GM12878 (cell line): Measurements from ENCODE around the gene TRIM46. TPM values are rescaled to one million over a fixed set of nuclear protein-coding genes. Genes with fewer than 3 reads are reported as not detected.

ENCODE experiments used
- CBX3 ChIP-seq: fragments of 200-600 bp; sonication (generic); IDR thresholded peaks from 2 replicates; pipeline ENCODE4 v1.6.1; 2016; ENCODE audit warnings: low read depth, borderline replicate concordance
- CHD2 ChIP-seq: IDR thresholded peaks from 2 replicates; pipeline ENCODE4 v1.6.1; 2011; ENCODE audit warnings: low read depth, low read length, improper control_type of control experiment, borderline replicate concordance
- MEF2A ChIP-seq: IDR thresholded peaks from 2 replicates; pipeline ENCODE4 v1.6.1; 2011; ENCODE audit warnings: low read depth, mild to moderate bottlenecking, low read length, moderate library complexity; ENCODE audit not compliant: insufficient read depth
- NFYB ChIP-seq: IDR thresholded peaks from 2 replicates; pipeline ENCODE4 v1.6.1; 2011; ENCODE audit warnings: low read depth, mild to moderate bottlenecking, low read length, improper control_type of control experiment, moderate library complexity; ENCODE audit not compliant: insufficient read depth
- STAT1 ChIP-seq: fragments of 450-650 bp; conservative IDR thresholded peaks from 2 replicates; pipeline ENCODE4 v1.6.1; 2014; ENCODE audit warnings: antibody characterized with exemption, mild to moderate bottlenecking
- ZNF384 ChIP-seq: IDR thresholded peaks from 2 replicates; pipeline ENCODE4 v1.6.1; 2012; ENCODE audit warnings: low read depth, mild to moderate bottlenecking, low read length, improper control_type of control experiment, borderline replicate concordance
- ZSCAN29 ChIP-seq: fragments of 450-650 bp; IDR thresholded peaks from 2 replicates; pipeline ENCODE4 v1.6.1; 2017; ENCODE audit warnings: mild to moderate bottlenecking, moderate library complexity
- polyA plus RNA-seq, 11 experiments: library from polyadenylated mRNA; depleted of rRNA in 4 of 11; unstranded in 6 of 11; stranded (reverse) in 5 of 11; fragments of >200 nt; fragmentation: Nextera tagmentation in 4 of 11; fragmentation: Illumina TruSeq in 1 of 11; extraction: Ambion mirVana in 4 of 11; extraction: Trizol in 1 of 11; gene quantifications; 1 replicate in 1 of 11; 2 replicates in 10 of 11; pipeline versions ENCODE4 v1.2.1 to v1.2.3, GENCODE V29; 2011 to 2016; ENCODE audit warnings: inconsistent platforms in 2 of 11, missing spikeins in 2 of 11, low read depth in 1 of 11
- total RNA-seq, 4 experiments: library from RNA; depleted of rRNA in 3 of 4; stranded (reverse); fragments of >200 nt in 3 of 4; fragmentation: Illumina TruSeq in 1 of 4; extraction: Trizol in 1 of 4; gene quantifications; 2 replicates each; pipeline versions ENCODE4 v1.2.1 to v1.2.3, GENCODE V29; 2013 to 2021
- TF ChIP-seq, protein P1 (sequence below): fragments of 450-650 bp; IDR thresholded peaks from 2 replicates; pipeline ENCODE4 v1.6.1; 2017; ENCODE audit warnings: mild to moderate bottlenecking, moderate library complexity
- TF ChIP-seq, protein P2 (sequence below): fragments of 450-650 bp; formaldehyde crosslinking; IDR thresholded peaks from 2 replicates; pipeline ENCODE4 v1.4.0; 2022; ENCODE audit warnings: mild to moderate bottlenecking, moderate library complexity

TRIM46 gene
- total and polyA plus RNA-seq, 10 of the 15 experiments (the other 5 are each of a cell fraction or from before 2014, with no cell fraction given), result 0.08 to 3.1 (median 0.97) TPM

DNA sequence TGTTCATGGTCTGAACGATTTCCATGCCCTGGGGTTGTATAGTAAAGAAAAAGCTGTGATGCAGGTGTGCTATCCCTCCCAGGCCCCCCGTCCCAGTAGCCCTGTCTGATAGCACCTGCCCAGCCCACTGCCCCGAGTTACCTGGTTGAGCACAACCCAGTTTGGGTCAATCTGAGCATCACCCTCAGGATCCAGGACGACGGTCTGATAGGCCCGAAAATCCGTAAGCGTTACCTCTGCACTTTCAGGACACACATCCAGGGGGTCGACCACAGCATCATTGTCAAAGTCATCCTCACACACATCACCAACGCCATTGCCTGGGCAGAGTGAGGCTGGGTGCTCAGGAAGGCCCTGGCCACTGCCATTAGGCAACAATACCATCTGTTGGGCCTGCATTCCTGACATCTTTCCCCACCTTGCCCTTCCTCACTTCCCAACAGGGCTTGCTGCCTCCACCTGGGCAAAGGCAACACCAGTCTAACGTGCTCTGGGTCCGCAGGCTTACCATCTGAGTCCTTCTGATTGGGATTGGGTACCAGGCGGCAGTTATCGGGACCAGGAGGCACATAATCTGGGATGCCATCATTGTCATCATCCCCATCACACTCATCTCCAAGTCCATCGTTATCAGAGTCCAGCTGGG lies 24.4 kb downstream of the TRIM46 start (continued):
- TF ChIP-seq MEF2A (no peak), NFYB (no peak), STAT1 (no peak), CHD2 (no peak), CBX3 (no peak), ZNF384 (no peak), ZSCAN29 (no peak)
- TF ChIP-seq, protein P1, sequence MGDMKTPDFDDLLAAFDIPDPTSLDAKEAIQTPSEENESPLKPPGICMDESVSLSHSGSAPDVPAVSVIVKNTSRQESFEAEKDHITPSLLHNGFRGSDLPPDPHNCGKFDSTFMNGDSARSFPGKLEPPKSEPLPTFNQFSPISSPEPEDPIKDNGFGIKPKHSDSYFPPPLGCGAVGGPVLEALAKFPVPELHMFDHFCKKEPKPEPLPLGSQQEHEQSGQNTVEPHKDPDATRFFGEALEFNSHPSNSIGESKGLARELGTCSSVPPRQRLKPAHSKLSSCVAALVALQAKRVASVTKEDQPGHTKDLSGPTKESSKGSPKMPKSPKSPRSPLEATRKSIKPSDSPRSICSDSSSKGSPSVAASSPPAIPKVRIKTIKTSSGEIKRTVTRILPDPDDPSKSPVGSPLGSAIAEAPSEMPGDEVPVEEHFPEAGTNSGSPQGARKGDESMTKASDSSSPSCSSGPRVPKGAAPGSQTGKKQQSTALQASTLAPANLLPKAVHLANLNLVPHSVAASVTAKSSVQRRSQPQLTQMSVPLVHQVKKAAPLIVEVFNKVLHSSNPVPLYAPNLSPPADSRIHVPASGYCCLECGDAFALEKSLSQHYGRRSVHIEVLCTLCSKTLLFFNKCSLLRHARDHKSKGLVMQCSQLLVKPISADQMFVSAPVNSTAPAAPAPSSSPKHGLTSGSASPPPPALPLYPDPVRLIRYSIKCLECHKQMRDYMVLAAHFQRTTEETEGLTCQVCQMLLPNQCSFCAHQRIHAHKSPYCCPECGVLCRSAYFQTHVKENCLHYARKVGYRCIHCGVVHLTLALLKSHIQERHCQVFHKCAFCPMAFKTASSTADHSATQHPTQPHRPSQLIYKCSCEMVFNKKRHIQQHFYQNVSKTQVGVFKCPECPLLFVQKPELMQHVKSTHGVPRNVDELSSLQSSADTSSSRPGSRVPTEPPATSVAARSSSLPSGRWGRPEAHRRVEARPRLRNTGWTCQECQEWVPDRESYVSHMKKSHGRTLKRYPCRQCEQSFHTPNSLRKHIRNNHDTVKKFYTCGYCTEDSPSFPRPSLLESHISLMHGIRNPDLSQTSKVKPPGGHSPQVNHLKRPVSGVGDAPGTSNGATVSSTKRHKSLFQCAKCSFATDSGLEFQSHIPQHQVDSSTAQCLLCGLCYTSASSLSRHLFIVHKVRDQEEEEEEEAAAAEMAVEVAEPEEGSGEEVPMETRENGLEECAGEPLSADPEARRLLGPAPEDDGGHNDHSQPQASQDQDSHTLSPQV, result no peak
- TF ChIP-seq, protein P2, sequence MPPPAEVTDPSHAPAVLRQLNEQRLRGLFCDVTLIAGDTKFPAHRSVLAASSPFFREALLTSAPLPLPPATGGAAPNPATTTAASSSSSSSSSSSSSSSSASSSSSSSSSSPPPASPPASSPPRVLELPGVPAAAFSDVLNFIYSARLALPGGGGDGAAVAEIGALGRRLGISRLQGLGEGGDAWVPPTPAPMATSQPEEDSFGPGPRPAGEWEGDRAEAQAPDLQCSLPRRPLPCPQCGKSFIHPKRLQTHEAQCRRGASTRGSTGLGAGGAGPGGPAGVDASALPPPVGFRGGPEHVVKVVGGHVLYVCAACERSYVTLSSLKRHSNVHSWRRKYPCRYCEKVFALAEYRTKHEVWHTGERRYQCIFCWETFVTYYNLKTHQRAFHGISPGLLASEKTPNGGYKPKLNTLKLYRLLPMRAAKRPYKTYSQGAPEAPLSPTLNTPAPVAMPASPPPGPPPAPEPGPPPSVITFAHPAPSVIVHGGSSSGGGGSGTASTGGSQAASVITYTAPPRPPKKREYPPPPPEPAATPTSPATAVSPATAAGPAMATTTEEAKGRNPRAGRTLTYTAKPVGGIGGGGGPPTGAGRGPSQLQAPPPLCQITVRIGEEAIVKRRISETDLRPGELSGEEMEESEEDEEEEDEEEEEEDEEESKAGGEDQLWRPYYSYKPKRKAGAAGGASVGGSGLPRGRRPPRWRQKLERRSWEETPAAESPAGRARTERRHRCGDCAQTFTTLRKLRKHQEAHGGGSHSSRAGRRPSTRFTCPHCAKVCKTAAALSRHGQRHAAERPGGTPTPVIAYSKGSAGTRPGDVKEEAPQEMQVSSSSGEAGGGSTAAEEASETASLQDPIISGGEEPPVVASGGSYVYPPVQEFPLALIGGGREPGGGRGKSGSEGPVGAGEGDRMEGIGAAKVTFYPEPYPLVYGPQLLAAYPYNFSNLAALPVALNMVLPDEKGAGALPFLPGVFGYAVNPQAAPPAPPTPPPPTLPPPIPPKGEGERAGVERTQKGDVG (CRISPR knock-in tag), result no peak
